OCI-LY1 (cell line): ENCODE data around the gene TMEM178B.

Source experiments
- H2AFZ ChIP-seq: fragments of 200-600 bp; sonication (generic), shearing (Covaris generic); 2 replicates; pipeline ENCODE4 v1.6.0; 2014; ENCODE audit warnings: antibody characterized with exemption, mild to moderate bottlenecking, low read length
- H3F3A ChIP-seq: fragments of 200-600 bp; sonication (generic), shearing (Covaris generic); 2 replicates; pipeline ENCODE4 v1.6.0; 2014; ENCODE audit warnings: mild to moderate bottlenecking, antibody characterized with exemption, low read length, moderate library complexity; ENCODE audit not compliant: insufficient read depth
- H3K27ac ChIP-seq: fragments of 200-600 bp; sonication (generic); 2 replicates; pipeline ENCODE4 v1.5.1; 2014; ENCODE audit warnings: low read length, mixed run types, mild to moderate bottlenecking, low read depth; ENCODE audit not compliant: poor library complexity, severe bottlenecking
- H3K27me3 ChIP-seq: fragments of 200-600 bp; sonication (generic); 2 replicates; pipeline ENCODE4 v1.6.0; 2014; ENCODE audit warnings: antibody characterized with exemption, mild to moderate bottlenecking, low read length, moderate library complexity; ENCODE audit not compliant: insufficient read depth
- H3K36me3 ChIP-seq: fragments of 200-600 bp; sonication (generic); 2 replicates; pipeline ENCODE4 v1.6.1; 2014; ENCODE audit warnings: mild to moderate bottlenecking, antibody characterized with exemption, low read length, moderate library complexity, mixed read lengths; ENCODE audit not compliant: insufficient read depth
- H3K4me1 ChIP-seq: fragments of 200-600 bp; sonication (generic); 2 replicates; pipeline ENCODE4 v1.5.1; 2014; ENCODE audit warnings: mild to moderate bottlenecking, low read length, moderate library complexity; ENCODE audit not compliant: insufficient read depth, severe bottlenecking
- H3K4me2 ChIP-seq: fragments of 200-600 bp; sonication (generic), shearing (Covaris generic); 2 replicates; pipeline ENCODE4 v1.6.1; 2014; ENCODE audit warnings: low read length
- H3K4me3 ChIP-seq: fragments of 200-600 bp; sonication (generic); 2 replicates; pipeline ENCODE4 v1.5.1; 2014; ENCODE audit warnings: low read length, low read depth, mild to moderate bottlenecking, mixed read lengths; ENCODE audit not compliant: poor library complexity, severe bottlenecking
- H3K79me2 ChIP-seq: fragments of 200-600 bp; shearing (Covaris generic); 2 replicates; pipeline ENCODE4 v1.6.1; 2016; ENCODE audit warnings: mixed run types, low read length, mixed read lengths; ENCODE audit not compliant: insufficient read depth
- H3K9ac ChIP-seq: fragments of 200-600 bp; sonication (generic), shearing (Covaris generic); 2 replicates; pipeline ENCODE4 v1.6.1; 2014; ENCODE audit warnings: mild to moderate bottlenecking, low read length, mixed read lengths
- H3K9me2 ChIP-seq: fragments of 200-600 bp; sonication (generic), shearing (Covaris generic); 2 replicates; pipeline ENCODE4 v1.6.1; 2014; ENCODE audit warnings: low read depth, mild to moderate bottlenecking, low read length, mixed read lengths
- H3K9me3 ChIP-seq: fragments of 200-600 bp; shearing (Covaris generic); 2 replicates; pipeline ENCODE4 v1.6.1; 2014; ENCODE audit warnings: low read length, mixed read lengths
- H4K20me1 ChIP-seq: fragments of 200-600 bp; sonication (generic), shearing (Covaris generic); 2 replicates; pipeline ENCODE4 v1.6.0; 2016; ENCODE audit warnings: mild to moderate bottlenecking, low read length; ENCODE audit not compliant: insufficient read depth
- CTCF ChIP-seq: fragments of 200-600 bp; sonication (generic), shearing (Covaris generic); IDR thresholded peaks from 2 replicates; pipeline ENCODE4 v1.5.1; 2017; ENCODE audit warnings: mild to moderate bottlenecking, antibody characterized with exemption, low read length, moderate library complexity, mixed read lengths
- EZH2 ChIP-seq: fragments of 200-600 bp; sonication (generic), shearing (Covaris generic); IDR thresholded peaks from 2 replicates; pipeline ENCODE4 v1.8.0; 2017; ENCODE audit warnings: borderline replicate concordance, mixed run types, mild to moderate bottlenecking, antibody characterized with exemption, low read length, moderate library complexity, mixed read lengths

The TMEM178B gene

GRCh38 chr7:141161550-141162535 is 88.0 kb downstream of the TMEM178B start:
- H3K4me1 ChIP-seq: no peaks in the 10 kb centered on the region
- no peak overlapping the region for H3K4me3 ChIP-seq
- H3K4me2 ChIP-seq: no peak overlapping the region
- H3K9me3 ChIP-seq: no peaks in the 10 kb centered on the region
- no peaks in the 10 kb centered on the region for H4K20me1 ChIP-seq
- no peak overlapping the region for H2AFZ ChIP-seq
- H3K9ac ChIP-seq: no peak overlapping the region
- H3F3A ChIP-seq: no peaks in the 10 kb centered on the region
- no peaks in the 10 kb centered on the region for H3K36me3 ChIP-seq
- H3K27me3 ChIP-seq: no peaks in the 10 kb centered on the region
- H3K27ac ChIP-seq: no peak overlapping the region
- no peaks in the 10 kb centered on the region for H3K79me2 ChIP-seq
- TF ChIP-seq EZH2: no peak
- no peak for TF ChIP-seq CTCF
- no peaks in the 10 kb centered on the region for H3K9me2 ChIP-seq

DNA sequence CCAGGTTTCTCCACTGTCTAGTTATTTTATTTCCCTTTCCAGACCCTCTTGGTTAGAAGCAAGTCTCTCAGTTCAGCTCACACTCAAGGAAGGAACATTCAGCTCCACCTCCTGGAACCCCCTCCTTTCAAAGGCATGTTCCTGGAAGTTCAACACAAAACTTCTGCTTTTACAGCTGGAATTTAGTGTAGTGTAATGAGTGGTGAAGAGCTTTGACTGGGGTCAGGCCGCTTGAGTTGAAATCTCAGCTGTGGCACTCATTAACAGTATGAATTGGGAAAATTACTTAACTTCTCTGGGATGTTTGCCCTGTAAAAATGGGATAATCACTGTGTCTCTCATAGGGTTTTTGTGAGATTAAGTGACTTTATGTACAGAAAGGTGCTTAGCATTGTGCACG is 91.7 kb downstream of the TMEM178B start:
- H3F3A ChIP-seq: no peaks in the 10 kb centered on the region
- H3K27me3 ChIP-seq: no peaks in the 10 kb centered on the region
- no peak overlapping the region for H3K4me3 ChIP-seq
- no peaks in the 10 kb centered on the region for H3K79me2 ChIP-seq
- H3K27ac ChIP-seq: no peak overlapping the region
- no peak overlapping the region for H2AFZ ChIP-seq
- H4K20me1 ChIP-seq: no peaks in the 10 kb centered on the region
- no peak for TF ChIP-seq CTCF
- TF ChIP-seq EZH2: no peak
- H3K9me2 ChIP-seq: no peaks in the 10 kb centered on the region
- no peak overlapping the region for H3K4me2 ChIP-seq
- H3K9ac ChIP-seq: no peak overlapping the region
- H3K4me1 ChIP-seq: no peaks in the 10 kb centered on the region
- no peaks in the 10 kb centered on the region for H3K36me3 ChIP-seq
- no peaks in the 10 kb centered on the region for H3K9me3 ChIP-seq

DNA sequence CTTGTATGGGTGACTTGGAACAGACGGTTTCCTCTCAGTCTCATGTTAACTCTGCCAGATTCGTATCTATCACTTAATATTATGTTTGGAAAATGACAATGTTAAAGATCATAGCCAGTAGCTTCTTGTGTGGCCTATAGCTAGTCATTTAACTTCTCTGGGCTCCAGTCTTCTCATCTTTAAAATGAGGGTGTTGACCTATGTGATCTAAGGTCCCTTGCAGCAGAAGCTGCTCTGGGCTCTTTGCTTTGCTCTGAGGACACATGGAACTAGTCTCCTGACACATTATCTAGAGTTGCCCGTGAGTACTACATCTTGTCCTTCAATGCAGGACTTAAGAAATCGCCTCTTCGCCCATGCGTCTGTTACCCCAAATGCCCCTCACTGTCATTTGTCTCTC is 93.1 kb downstream of the TMEM178B start:
- H3K9ac ChIP-seq: no peak overlapping the region
- no peaks in the 10 kb centered on the region for H3K27me3 ChIP-seq
- H3K4me3 ChIP-seq: no peak overlapping the region
- no peaks in the 10 kb centered on the region for H3K79me2 ChIP-seq
- H2AFZ ChIP-seq: no peak overlapping the region
- H3K27ac ChIP-seq: no peak overlapping the region
- H4K20me1 ChIP-seq: no peaks in the 10 kb centered on the region
- no peaks in the 10 kb centered on the region for H3F3A ChIP-seq
- no peaks in the 10 kb centered on the region for H3K36me3 ChIP-seq
- H3K4me1 ChIP-seq: no peaks in the 10 kb centered on the region
- H3K9me2 ChIP-seq: no peaks in the 10 kb centered on the region
- no peaks in the 10 kb centered on the region for H3K9me3 ChIP-seq
- TF ChIP-seq CTCF (no peak), EZH2 (no peak)
- no peak overlapping the region for H3K4me2 ChIP-seq
